GM12872 (cell line): ENCODE measurements around the gene RPL12.

ENCODE experiments used
- TF ChIP-seq, protein P1 (sequence below): IDR thresholded peaks from 3 replicates; pipeline ENCODE4 v1.5.1; 2011; ENCODE audit warnings: low read depth, mild to moderate bottlenecking, low read length, moderate library complexity; ENCODE audit not compliant: insufficient read depth

RPL12 gene

DNA sequence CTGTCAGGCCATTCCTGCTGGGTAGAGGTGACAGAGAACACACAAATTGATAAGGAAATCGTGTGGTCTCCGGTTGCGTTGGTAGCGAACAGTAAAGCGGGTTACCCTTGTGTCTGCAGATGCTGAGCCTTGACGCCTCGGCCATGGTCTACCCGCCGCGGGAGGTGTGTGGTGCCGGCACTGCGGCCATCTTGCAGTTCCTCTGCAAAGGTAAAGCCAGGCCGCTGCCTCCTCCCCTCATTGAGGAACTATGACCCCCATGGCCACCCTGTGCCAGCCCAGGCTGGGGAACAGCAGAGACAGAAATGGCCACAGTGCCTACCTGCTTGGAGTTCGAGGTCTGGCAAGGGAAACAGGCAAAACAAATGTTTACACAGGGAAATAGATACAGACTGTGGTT lies 16.4 kb upstream of the RPL12 start:
- TF ChIP-seq, protein P1, sequence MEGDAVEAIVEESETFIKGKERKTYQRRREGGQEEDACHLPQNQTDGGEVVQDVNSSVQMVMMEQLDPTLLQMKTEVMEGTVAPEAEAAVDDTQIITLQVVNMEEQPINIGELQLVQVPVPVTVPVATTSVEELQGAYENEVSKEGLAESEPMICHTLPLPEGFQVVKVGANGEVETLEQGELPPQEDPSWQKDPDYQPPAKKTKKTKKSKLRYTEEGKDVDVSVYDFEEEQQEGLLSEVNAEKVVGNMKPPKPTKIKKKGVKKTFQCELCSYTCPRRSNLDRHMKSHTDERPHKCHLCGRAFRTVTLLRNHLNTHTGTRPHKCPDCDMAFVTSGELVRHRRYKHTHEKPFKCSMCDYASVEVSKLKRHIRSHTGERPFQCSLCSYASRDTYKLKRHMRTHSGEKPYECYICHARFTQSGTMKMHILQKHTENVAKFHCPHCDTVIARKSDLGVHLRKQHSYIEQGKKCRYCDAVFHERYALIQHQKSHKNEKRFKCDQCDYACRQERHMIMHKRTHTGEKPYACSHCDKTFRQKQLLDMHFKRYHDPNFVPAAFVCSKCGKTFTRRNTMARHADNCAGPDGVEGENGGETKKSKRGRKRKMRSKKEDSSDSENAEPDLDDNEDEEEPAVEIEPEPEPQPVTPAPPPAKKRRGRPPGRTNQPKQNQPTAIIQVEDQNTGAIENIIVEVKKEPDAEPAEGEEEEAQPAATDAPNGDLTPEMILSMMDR, result no peak

DNA sequence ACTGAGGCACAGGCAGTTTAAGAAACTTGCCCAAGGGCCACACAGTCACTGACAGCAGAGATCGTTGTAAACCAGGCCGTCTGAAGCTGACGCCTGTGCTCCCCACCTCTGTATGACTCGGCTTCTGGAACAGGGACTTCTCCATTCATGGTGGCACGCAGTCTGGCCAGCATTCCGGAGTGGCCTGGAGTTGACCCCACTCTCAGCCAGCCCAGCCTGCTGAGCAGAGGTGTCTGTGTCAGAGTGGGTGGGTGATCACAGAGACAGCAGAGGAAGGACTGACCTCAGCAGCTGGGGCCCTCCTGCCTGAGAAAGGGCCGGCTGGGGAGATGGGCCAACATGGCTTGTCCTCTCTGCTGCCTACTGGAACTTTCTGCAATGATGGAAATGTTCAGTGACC lies 12.7 kb upstream of the RPL12 start:
- TF ChIP-seq, protein P1, result no peak

DNA sequence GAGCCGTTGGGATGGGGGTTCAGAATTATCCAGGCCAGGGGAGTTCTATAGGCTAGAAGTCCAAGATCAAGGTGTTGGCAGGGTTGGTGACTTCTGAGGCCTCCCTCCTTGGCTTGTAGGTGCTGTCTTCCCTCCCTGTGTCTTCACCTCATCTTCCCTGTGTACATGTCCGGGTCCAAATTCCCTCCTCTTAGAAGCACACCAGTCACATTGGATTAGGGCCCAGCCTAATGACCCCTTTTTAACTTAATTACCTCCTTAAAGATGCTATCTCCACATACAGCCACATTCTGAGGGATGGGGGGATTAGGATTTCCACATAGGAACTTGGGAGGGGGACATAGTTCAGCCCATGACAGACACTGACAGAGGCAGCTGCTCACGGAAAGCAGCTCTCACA lies 12.2 kb upstream of the RPL12 start:
- TF ChIP-seq, protein P1, result no peak

DNA sequence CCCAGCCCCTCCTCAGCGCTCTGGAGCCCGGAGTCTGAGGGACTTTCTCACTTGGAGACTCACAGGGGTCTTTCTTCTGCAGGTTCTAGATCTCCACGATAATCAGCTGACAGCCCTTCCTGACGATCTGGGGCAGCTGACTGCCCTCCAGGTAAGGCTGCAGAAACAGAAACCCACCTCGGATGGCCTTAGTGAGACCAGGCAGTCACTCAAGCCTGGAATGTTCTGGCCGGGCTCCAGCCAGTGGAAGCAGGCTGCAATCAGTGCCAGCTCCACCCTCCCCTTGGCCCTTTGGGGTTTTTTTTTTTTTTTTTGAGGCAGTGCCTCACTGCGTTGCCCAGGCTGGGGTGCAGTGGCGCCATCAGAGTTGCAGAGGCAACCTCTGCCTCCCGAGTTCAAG lies 7.7 kb upstream of the RPL12 start:
- TF ChIP-seq, protein P1, result no peak

DNA sequence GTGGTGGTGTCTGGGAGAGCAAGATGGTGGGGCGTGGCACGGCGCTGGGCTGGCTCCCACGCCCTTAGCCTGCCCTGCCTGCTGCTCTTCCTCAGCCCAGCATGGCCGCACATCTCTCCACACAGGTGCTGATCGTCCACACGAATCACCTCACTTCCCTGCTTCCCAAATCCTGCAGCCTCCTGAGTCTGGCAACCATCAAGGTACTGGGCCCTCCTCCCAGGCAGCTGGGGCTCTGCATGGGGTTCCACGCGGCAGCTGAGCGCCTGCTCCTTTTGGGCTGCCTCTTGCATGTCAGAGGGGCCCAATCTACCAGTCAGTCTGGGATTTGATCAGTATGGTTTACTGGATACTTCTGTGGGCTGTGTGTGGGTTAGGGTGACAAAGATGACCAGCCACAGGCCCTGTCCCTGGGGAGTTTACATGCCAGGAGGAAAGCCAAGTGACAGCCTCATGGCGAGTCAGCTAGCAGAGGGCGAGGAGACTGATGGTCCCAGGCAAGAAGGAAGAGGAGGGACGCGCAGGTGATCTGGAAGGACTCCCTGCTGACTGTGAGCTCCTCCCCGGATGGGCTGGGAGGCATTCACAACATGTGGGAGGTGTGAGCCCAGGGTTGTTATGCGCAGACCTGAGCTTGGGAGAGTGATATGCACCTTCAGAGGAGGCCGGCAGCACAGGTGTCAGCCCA lies 6.1 kb upstream of the RPL12 start:
- TF ChIP-seq, protein P1, result no peak

DNA sequence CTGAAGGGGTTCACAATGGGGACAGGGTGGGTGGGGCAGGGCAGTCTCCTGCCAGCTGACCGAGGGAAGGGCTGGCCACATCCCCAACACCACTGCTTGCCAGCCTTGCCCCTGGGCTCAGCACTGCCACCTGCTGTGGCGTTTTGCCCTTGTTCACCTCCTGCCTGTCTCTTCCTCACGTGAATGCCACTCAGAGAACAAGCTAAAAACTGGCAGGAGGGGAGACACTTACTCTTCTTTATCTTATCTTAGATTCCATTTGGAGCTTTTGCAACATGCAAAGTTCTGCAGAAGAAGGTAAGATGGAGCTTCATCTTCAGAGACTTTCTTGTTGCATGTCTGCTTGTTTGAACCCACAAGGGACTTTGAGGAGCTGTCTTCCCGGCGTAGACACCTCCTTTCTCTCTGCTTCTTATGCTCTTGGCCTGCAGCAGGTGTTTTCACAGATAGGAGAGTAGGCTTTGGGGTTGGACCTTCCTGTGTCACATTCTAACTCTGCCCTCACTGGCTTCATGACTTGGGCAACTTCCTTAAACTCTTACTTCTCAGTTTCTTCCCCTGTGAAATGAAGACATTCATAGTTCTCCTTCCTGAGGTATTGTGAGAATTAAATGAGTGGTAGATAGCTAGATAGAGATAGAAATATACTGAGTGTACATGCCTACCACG lies 4.3 kb upstream of the RPL12 start:
- TF ChIP-seq, protein P1, result peak; percentile 59

DNA sequence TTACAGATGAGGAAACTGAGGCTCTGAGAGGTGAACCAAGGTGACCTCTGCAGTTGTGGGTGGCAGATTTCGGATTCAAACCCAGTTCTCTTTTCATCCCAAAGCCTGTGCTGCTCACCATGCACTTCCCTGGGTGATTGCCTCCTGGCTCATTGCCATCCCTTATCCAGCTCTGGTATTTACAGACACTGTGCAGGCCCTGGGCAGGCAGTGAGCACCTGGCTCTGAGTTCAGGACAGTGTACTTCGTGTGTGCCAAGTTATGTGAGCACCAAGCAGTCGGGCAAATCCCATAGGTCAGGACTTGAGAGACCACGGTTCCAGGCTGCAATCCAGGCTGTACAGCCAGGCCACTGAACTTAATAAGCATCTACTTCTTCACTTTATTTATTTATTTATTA lies 1.5 kb upstream of the RPL12 start:
- TF ChIP-seq, protein P1, result no peak
